Measurements from ENCODE around the gene NDUFS6. TPM values are rescaled to one million over a fixed set of nuclear protein-coding genes. Genes with fewer than 3 reads are reported as not detected.

NDUFS6 gene
- 36.1 and 38.9 TPM in 2 replicates for total RNA-seq

GRCh38 chr5:1801222-1801966, at the start of gene NDUFS6:
TSS of gene NDUFS6 (plus strand) at chr5:1801407. CDS start at chr5:1801418, 11 bp downstream.

GRCh38 chr5:1799602-1800471, 1.4 kb upstream of the NDUFS6 start, which contains the start of gene MRPL36:
TSS of gene MRPL36 (minus strand) at chr5:1799837. CDS start at chr5:1798935, 902 bp downstream.

Other genes with a start within 250 kb of the NDUFS6 start
- gene MRPL36, start 1.6 kb upstream of the NDUFS6 start, total RNA-seq: 34.8 and 44.7 TPM in 2 replicates
- gene IRX4, start 81.5 kb downstream of the NDUFS6 start, total RNA-seq: not detected in 2 replicates